ENCODE data around the gene RNF114. TPM values are rescaled to one million over a fixed set of nuclear protein-coding genes. Genes with fewer than 3 reads are reported as not detected.

Gene RNF114
- total and polyA plus RNA-seq, 4 donors: 30.9 to 87.9 (median 40.9) TPM

DNA sequence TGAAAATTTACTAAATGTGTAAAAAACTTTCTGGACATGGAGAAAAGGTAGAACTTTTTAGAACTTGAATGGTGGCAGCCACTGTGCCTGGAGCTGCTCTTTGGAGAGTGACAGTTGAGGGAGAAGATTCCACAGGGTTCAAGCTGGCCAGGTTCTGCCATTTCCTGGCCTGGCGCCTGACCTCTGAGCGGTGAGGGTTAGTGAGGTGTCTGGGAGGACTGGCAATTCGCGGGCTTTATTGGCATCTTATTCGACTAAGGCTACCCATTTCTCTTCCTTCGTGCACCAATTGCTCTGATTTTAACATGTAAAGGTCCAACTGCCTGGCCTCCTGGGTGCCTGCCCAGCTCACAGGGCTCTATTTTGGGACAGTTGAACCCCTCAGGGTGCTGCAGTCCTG lies 49.0 kb downstream of the RNF114 start:
- H3K9me3 ChIP-seq (ENCODE audit: control insufficient read depth in 4 of 4, low read length in 3 of 4): no peaks in the 10 kb centered on the region
- H3K27me3 ChIP-seq (ENCODE audit: control insufficient read depth in 4 of 4, insufficient read depth in 4 of 4, low read length in 3 of 4): no peaks in the 10 kb centered on the region
- 62% methylated on average over 6 of the region's 6 CpGs for WGBS
- H3K27ac ChIP-seq (ENCODE audit: low read depth in 1 of 2, low read length in 2 of 2): peak overlapping the region; percentile 30 to 67
- peak overlapping the region in 2 of 3 donors; percentile 20 to 34 for H3K4me3 ChIP-seq (ENCODE audit: low read depth in 1 of 3, low read length in 3 of 3)
- no peaks in the 10 kb centered on the region for H3K36me3 ChIP-seq (ENCODE audit: control insufficient read depth in 4 of 4, insufficient read depth in 3 of 4, low read depth in 1 of 4, low read length in 3 of 4)
- peak overlapping the region in 1 of 2 donors; percentile 39 for H3K9ac ChIP-seq (ENCODE audit: low read depth in 1 of 2, low read length in 2 of 2)
- peaks cover 2 to 15% (median 6%) of the 10 kb centered on the region in 4 donors for H3K4me1 ChIP-seq (ENCODE audit: control insufficient read depth in 4 of 4, insufficient read depth in 4 of 4, low read length in 3 of 4)
- DNase-seq (ENCODE audit: low spot score): no peak
- no peak for TF ChIP-seq TAF1 (conservative IDR thresholded peaks at IDR 0.05)
- TF ChIP-seq, protein P1, sequence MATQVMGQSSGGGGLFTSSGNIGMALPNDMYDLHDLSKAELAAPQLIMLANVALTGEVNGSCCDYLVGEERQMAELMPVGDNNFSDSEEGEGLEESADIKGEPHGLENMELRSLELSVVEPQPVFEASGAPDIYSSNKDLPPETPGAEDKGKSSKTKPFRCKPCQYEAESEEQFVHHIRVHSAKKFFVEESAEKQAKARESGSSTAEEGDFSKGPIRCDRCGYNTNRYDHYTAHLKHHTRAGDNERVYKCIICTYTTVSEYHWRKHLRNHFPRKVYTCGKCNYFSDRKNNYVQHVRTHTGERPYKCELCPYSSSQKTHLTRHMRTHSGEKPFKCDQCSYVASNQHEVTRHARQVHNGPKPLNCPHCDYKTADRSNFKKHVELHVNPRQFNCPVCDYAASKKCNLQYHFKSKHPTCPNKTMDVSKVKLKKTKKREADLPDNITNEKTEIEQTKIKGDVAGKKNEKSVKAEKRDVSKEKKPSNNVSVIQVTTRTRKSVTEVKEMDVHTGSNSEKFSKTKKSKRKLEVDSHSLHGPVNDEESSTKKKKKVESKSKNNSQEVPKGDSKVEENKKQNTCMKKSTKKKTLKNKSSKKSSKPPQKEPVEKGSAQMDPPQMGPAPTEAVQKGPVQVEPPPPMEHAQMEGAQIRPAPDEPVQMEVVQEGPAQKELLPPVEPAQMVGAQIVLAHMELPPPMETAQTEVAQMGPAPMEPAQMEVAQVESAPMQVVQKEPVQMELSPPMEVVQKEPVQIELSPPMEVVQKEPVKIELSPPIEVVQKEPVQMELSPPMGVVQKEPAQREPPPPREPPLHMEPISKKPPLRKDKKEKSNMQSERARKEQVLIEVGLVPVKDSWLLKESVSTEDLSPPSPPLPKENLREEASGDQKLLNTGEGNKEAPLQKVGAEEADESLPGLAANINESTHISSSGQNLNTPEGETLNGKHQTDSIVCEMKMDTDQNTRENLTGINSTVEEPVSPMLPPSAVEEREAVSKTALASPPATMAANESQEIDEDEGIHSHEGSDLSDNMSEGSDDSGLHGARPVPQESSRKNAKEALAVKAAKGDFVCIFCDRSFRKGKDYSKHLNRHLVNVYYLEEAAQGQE (IDR thresholded peaks at IDR 0.05): no peak
- TF ChIP-seq ATF3 (IDR thresholded peaks at IDR 0.05): no peak
- no peak for TF ChIP-seq HNF4A (conservative IDR thresholded peaks at IDR 0.05)
- no peak for TF ChIP-seq SP1 (IDR thresholded peaks at IDR 0.05)
- TF ChIP-seq GABPA (IDR thresholded peaks at IDR 0.05 in 1 of 2, conservative IDR thresholded peaks at IDR 0.05 in 1 of 2): no peak
- no peak for TF ChIP-seq FOXA2 (IDR thresholded peaks at IDR 0.05)
- no peak for TF ChIP-seq EGR1 (IDR thresholded peaks at IDR 0.05; ENCODE audit: low read depth in 2 of 2)
- no peak for TF ChIP-seq ZBTB33 (IDR thresholded peaks at IDR 0.05)
- TF ChIP-seq YY1 (IDR thresholded peaks at IDR 0.05): no peak

DNA sequence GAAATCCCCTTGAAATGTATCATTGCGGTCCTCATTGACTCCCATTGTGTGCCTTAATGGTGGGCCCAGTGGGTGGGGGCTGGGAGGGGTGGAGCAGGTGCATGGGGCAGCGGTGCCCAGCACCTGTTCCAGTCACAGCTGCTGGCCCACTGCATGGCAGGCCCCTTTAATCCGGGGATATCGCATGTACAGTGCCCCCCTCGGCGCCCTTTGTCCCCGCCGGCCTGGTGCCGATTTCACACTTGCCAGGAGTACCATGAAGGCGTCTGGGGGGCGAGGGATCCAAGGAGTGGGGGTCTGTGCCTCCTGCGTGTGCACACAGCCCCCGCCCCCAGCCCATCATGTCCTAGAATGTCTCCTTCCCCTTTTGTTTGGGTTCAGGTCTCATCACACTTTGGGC lies 49.4 kb downstream of the RNF114 start:
- no peaks in the 10 kb centered on the region for H3K36me3 ChIP-seq (ENCODE audit: control insufficient read depth in 4 of 4, insufficient read depth in 3 of 4, low read depth in 1 of 4, low read length in 3 of 4)
- H3K4me1 ChIP-seq (ENCODE audit: control insufficient read depth in 4 of 4, insufficient read depth in 4 of 4, low read length in 3 of 4): peaks cover 2 to 15% (median 6%) of the 10 kb centered on the region in 4 donors
- peak overlapping the region in 1 of 3 donors; percentile 34 for H3K4me3 ChIP-seq (ENCODE audit: low read depth in 1 of 3, low read length in 3 of 3)
- H3K9ac ChIP-seq (ENCODE audit: low read depth in 1 of 2, low read length in 2 of 2): no peak overlapping the region
- WGBS: 73% methylated on average over 13 of the region's 13 CpGs
- H3K27ac ChIP-seq (ENCODE audit: low read depth in 1 of 2, low read length in 2 of 2): peak overlapping the region; percentile 37 to 67
- H3K27me3 ChIP-seq (ENCODE audit: control insufficient read depth in 4 of 4, insufficient read depth in 4 of 4, low read length in 3 of 4): no peaks in the 10 kb centered on the region
- no peak for DNase-seq (ENCODE audit: low spot score)
- no peaks in the 10 kb centered on the region for H3K9me3 ChIP-seq (ENCODE audit: control insufficient read depth in 4 of 4, low read length in 3 of 4)
- no peak for TF ChIP-seq FOXA1 (IDR thresholded peaks at IDR 0.05)
- TF ChIP-seq, protein P1 (IDR thresholded peaks at IDR 0.05): no peak
- TF ChIP-seq EGR1 (IDR thresholded peaks at IDR 0.05; ENCODE audit: low read depth in 2 of 2): no peak
- no peak for TF ChIP-seq CTCF (IDR thresholded peaks at IDR 0.05; ENCODE audit: low read depth, low read length, missing input control)
- no peak for TF ChIP-seq ZBTB33 (IDR thresholded peaks at IDR 0.05)
- TF ChIP-seq HNF4G (IDR thresholded peaks at IDR 0.05): no peak
- no peak for TF ChIP-seq JUND (IDR thresholded peaks at IDR 0.05)
- no peak for TF ChIP-seq MAX (IDR thresholded peaks at IDR 0.05)
- TF ChIP-seq RXRA (IDR thresholded peaks at IDR 0.05): no peak
- no peak for TF ChIP-seq HNF4A (conservative IDR thresholded peaks at IDR 0.05)
- no peak for TF ChIP-seq YY1 (IDR thresholded peaks at IDR 0.05)
- no peak for TF ChIP-seq NR2F2 (IDR thresholded peaks at IDR 0.05)
- TF ChIP-seq GABPA (IDR thresholded peaks at IDR 0.05 in 1 of 2, conservative IDR thresholded peaks at IDR 0.05 in 1 of 2): no peak
- no peak for TF ChIP-seq SP1 (IDR thresholded peaks at IDR 0.05)
- no peak for TF ChIP-seq FOXA2 (IDR thresholded peaks at IDR 0.05)
- TF ChIP-seq RAD21 (IDR thresholded peaks at IDR 0.05): no peak
